Gastroesophageal sphincter (tissue), 3 donors: ENCODE measurements around the gene N4BP2L1.

Source experiments
- POLR2A ChIP-seq, 2 donors: fragments of 450-650 bp; IDR thresholded peaks; one replicate each; pipeline ENCODE4 v1.6.1; 2017; ENCODE audit warnings: antibody characterized with exemption in 2 of 2, mild to moderate bottlenecking in 2 of 2, moderate library complexity in 1 of 2
- TF ChIP-seq, protein P1 (sequence below), 4 experiments: fragments of 200-600 bp in 2 of 4; fragments of 450-650 bp in 2 of 4; sonication (generic) in 1 of 4; IDR thresholded peaks; one replicate each; pipeline ENCODE4 v1.5.1; 2017 to 2019; ENCODE audit warnings: antibody characterized with exemption in 4 of 4, mild to moderate bottlenecking in 2 of 4, moderate library complexity in 2 of 4

DNA sequence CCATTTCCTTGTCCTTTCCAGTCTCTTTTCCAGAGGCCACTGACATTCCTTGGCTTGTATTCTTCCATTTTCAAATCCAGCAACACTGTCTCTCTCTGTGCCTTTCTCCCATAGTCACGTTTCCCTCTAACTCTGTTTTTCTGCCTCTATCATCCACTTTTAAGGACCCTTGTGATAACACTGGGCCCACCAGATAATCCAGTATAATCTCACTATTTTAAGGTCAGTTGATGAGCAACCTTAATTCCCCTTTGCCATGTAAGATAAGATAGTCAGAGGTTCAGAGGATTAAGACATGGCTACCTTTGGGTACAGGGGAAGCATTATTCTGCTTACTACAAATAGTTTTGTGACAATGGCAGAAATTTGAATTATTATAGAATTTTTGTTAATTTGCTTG, 45.7 kb upstream of the N4BP2L1 start:
- TF ChIP-seq, protein P1, sequence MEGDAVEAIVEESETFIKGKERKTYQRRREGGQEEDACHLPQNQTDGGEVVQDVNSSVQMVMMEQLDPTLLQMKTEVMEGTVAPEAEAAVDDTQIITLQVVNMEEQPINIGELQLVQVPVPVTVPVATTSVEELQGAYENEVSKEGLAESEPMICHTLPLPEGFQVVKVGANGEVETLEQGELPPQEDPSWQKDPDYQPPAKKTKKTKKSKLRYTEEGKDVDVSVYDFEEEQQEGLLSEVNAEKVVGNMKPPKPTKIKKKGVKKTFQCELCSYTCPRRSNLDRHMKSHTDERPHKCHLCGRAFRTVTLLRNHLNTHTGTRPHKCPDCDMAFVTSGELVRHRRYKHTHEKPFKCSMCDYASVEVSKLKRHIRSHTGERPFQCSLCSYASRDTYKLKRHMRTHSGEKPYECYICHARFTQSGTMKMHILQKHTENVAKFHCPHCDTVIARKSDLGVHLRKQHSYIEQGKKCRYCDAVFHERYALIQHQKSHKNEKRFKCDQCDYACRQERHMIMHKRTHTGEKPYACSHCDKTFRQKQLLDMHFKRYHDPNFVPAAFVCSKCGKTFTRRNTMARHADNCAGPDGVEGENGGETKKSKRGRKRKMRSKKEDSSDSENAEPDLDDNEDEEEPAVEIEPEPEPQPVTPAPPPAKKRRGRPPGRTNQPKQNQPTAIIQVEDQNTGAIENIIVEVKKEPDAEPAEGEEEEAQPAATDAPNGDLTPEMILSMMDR (IDR thresholded peaks at IDR 0.05), result no peak
- no peak for TF ChIP-seq POLR2A (IDR thresholded peaks at IDR 0.05)
